ENCODE results near the gene MAPK6.

The MAPK6 gene

DNA sequence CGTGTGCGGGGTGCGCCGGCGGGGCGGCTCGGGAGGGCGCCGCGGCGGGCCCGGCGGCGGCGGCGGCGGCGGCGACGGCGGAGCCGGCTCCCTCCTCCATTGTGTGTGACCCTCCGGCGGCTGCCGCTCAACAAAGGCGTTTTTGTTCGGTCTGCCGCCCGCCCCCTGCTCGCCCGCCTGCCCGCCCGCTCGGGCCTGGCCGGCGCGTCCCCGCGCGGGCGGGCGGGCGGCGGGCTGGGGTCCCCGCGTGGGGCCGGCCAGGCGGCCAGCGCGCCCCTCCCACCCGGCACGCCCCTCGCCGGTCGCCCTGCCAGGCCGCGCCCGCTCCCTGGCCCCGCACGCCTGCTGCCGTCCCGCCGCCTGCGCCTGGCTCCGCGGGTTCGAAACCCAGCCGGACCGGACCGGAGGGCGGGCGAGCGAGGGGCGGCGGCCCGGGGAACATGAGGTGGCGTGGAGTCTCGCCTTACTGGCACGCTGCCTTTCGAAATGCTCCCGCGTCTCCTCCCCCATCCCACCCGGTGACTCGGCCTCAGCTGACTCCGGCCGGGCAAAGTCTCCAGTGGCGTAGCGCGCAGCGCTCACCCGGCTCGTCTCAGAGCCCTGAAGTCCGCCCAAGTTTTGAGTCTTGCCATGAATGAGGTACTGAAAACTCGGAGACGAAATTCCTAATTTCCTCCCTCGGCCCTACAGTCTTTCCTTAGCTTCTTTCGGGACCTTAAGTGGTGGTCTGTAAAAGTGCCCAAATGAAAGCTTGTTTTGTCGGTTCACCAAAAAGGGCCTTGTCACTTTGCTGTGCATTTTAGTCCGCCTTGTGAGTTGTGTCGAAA is 588 bp downstream of the MAPK6 start:
- no peaks in the 10 kb centered on the region for H3K9me3 ChIP-seq (ENCODE audit: control insufficient read depth, insufficient read depth, low read depth, low read length)
- H3K27ac ChIP-seq (ENCODE audit: extremely low read depth, low read depth, low read length): peak overlapping the region; percentile 84
- POLR2A ChIA-PET: interaction anchor here (1.5 kb wide), 1 partner anchor 49 kb away, joined by 3 read pairs; the partner anchor contains the start of gene LEO1
- peaks cover 5% of the 10 kb centered on the region for H3K4me1 ChIP-seq (ENCODE audit: control insufficient read depth, insufficient read depth, low read length)
- peak overlapping the region; percentile 59 for H3K4me3 ChIP-seq (ENCODE audit: low read depth, low read length)
- CTCF ChIA-PET: interaction anchor here (0.5 to 1.3 kb wide), 3 partner anchors 59 to 1521 kb away, joined by 3 to 5 read pairs (median 4); no protein-coding TSS in a partner anchor
- no peaks in the 10 kb centered on the region for H3K36me3 ChIP-seq (ENCODE audit: control insufficient read depth in 2 of 2, insufficient read depth in 1 of 2, low read length in 2 of 2)
- TF ChIP-seq KLF16 (tag by site-specific recombination; IDR thresholded peaks at IDR 0.05) (peak; percentile 85), KLF9 (tag by site-specific recombination; IDR thresholded peaks at IDR 0.05; ENCODE audit: low read depth) (0 out of 2 replicates have a peak, but pooled peaks have one; percentile 32), ZEB2 (tag by site-specific recombination; IDR thresholded peaks at IDR 0.05) (peak; percentile 44; the same call in 1 of the 2 replicates), GLIS2 (tag by site-specific recombination; IDR thresholded peaks at IDR 0.05) (peak; percentile 42; the same call in 1 of the 2 replicates), ZNF174 (tag by site-specific recombination; IDR thresholded peaks at IDR 0.05) (no peak), KLF1 (tag by site-specific recombination; IDR thresholded peaks at IDR 0.05) (peak; percentile 66), ZFHX2 (tag by site-specific recombination; conservative IDR thresholded peaks at IDR 0.05) (0 out of 2 replicates have a peak, but pooled peaks have one; percentile 35), ZNF610 (tag by site-specific recombination; IDR thresholded peaks at IDR 0.05; ENCODE audit: borderline replicate concordance) (no peak), ZNF561 (tag by site-specific recombination; IDR thresholded peaks at IDR 0.05; ENCODE audit: borderline replicate concordance) (peak; percentile 33; the same call in 1 of the 2 replicates), KLF8 (tag by site-specific recombination; IDR thresholded peaks at IDR 0.05) (peak; percentile 78), ZBTB20 (tag by site-specific recombination; IDR thresholded peaks at IDR 0.05) (peak; percentile 19; the same call in 1 of the 2 replicates), MZF1 (tag by site-specific recombination; IDR thresholded peaks at IDR 0.05; ENCODE audit: borderline replicate concordance) (no peak), SP7 (tag by site-specific recombination; IDR thresholded peaks at IDR 0.05) (peak; percentile 53), ZNF292 (tag by site-specific recombination; IDR thresholded peaks at IDR 0.05; ENCODE audit: borderline replicate concordance, low read depth) (no peak), ZIC2 (tag by site-specific recombination; IDR thresholded peaks at IDR 0.05) (0 out of 2 replicates have a peak, but pooled peaks have one; percentile 22), SP2 (tag by site-specific recombination; IDR thresholded peaks at IDR 0.05) (peak; percentile 46), ZNF266 (tag by site-specific recombination; IDR thresholded peaks at IDR 0.05; ENCODE audit: low read depth) (no peak), ZNF473 (tag by site-specific recombination; IDR thresholded peaks at IDR 0.05) (no peak), ZNF19 (tag by site-specific recombination; IDR thresholded peaks at IDR 0.05; ENCODE audit: low read depth) (no peak), ZNF37A (tag by site-specific recombination; IDR thresholded peaks at IDR 0.05) (no peak), ZNF600 (tag by site-specific recombination; IDR thresholded peaks at IDR 0.05) (peak; percentile 61; the same call in 1 of the 2 replicates), ZNF558 (tag by site-specific recombination; IDR thresholded peaks at IDR 0.05) (no peak), KLF10 (tag by site-specific recombination; IDR thresholded peaks at IDR 0.05) (peak; percentile 38; the same call in 1 of the 2 replicates), ZNF629 (tag by site-specific recombination; IDR thresholded peaks at IDR 0.05) (0 out of 2 replicates have a peak, but pooled peaks have one; percentile 26), ZNF391 (tag by site-specific recombination; IDR thresholded peaks at IDR 0.05; ENCODE audit: borderline replicate concordance, low read depth) (peak; percentile 28; the same call in 1 of the 2 replicates), ZXDB (tag by site-specific recombination; IDR thresholded peaks at IDR 0.05) (0 out of 2 replicates have a peak, but pooled peaks have one; percentile 21), ZSCAN30 (tag by site-specific recombination; IDR thresholded peaks at IDR 0.05) (0 out of 2 replicates have a peak, but pooled peaks have one; percentile 15), ZNF248 (tag by site-specific recombination; IDR thresholded peaks at IDR 0.05) (no peak)
- TF ChIP-seq, protein P1, sequence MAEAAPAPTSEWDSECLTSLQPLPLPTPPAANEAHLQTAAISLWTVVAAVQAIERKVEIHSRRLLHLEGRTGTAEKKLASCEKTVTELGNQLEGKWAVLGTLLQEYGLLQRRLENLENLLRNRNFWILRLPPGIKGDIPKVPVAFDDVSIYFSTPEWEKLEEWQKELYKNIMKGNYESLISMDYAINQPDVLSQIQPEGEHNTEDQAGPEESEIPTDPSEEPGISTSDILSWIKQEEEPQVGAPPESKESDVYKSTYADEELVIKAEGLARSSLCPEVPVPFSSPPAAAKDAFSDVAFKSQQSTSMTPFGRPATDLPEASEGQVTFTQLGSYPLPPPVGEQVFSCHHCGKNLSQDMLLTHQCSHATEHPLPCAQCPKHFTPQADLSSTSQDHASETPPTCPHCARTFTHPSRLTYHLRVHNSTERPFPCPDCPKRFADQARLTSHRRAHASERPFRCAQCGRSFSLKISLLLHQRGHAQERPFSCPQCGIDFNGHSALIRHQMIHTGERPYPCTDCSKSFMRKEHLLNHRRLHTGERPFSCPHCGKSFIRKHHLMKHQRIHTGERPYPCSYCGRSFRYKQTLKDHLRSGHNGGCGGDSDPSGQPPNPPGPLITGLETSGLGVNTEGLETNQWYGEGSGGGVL (tag by site-specific recombination; IDR thresholded peaks at IDR 0.05): peak; percentile 32; the same call in 1 of the 2 replicates
- TF ChIP-seq, protein P2, sequence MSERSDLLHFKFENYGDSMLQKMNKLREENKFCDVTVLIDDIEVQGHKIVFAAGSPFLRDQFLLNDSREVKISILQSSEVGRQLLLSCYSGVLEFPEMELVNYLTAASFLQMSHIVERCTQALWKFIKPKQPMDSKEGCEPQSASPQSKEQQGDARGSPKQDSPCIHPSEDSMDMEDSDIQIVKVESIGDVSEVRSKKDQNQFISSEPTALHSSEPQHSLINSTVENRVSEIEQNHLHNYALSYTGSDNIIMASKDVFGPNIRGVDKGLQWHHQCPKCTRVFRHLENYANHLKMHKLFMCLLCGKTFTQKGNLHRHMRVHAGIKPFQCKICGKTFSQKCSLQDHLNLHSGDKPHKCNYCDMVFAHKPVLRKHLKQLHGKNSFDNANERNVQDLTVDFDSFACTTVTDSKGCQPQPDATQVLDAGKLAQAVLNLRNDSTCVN (tag by site-specific recombination; optimal IDR thresholded peaks at IDR 0.05): peak; percentile 29
- TF ChIP-seq, protein P3, sequence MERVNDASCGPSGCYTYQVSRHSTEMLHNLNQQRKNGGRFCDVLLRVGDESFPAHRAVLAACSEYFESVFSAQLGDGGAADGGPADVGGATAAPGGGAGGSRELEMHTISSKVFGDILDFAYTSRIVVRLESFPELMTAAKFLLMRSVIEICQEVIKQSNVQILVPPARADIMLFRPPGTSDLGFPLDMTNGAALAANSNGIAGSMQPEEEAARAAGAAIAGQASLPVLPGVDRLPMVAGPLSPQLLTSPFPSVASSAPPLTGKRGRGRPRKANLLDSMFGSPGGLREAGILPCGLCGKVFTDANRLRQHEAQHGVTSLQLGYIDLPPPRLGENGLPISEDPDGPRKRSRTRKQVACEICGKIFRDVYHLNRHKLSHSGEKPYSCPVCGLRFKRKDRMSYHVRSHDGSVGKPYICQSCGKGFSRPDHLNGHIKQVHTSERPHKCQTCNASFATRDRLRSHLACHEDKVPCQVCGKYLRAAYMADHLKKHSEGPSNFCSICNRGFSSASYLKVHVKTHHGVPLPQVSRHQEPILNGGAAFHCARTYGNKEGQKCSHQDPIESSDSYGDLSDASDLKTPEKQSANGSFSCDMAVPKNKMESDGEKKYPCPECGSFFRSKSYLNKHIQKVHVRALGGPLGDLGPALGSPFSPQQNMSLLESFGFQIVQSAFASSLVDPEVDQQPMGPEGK (tag by site-specific recombination; IDR thresholded peaks at IDR 0.05): peak; percentile 33; the same call in 1 of the 2 replicates
- TF ChIP-seq, protein P4, sequence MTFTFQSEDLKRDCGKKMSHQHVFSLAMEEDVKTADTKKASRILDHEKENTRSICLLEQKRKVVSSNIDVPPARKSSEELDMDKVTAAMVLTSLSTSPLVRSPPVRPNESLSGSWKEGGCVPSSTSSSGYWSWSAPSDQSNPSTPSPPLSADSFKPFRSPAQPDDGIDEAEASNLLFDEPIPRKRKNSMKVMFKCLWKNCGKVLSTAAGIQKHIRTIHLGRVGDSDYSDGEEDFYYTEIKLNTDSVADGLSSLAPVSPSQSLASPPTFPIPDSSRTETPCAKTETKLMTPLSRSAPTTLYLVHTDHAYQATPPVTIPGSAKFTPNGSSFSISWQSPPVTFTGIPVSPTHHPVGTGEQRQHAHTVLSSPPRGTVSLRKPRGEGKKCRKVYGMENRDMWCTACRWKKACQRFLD (tag by site-specific recombination; IDR thresholded peaks at IDR 0.05): no peak
